Panc1 (cell line): ENCODE measurements around the gene CLBA1. TPM values are rescaled to one million over a fixed set of nuclear protein-coding genes. Genes with fewer than 3 reads are reported as not detected.

Experiments used
- ATAC-seq: fragments of 200-7000 bp; cut with Tn5 transposase; 2 replicates; pipeline ENCODE4 v1.9.1; 2020; ENCODE audit warnings: mild to moderate bottlenecking, moderate library complexity
- BruUV-seq: library from RNA; stranded (reverse); fragments of 400-500 nt; replicated peaks from 2 replicates; lab custom pipeline; 2021; lab: Mats Ljungman, UMichigan
- CTCF ChIA-PET: fragments of 300-600 bp; sonication (Branson Sonifier 250); formaldehyde crosslinking; loops from one replicate; lab custom pipeline; 2022; ENCODE audit warnings: antibody characterized with exemption; lab: Charles Lee
- POLR2A ChIA-PET: fragments of 300-600 bp; sonication (Branson Sonifier 250); formaldehyde crosslinking; loops from one replicate; lab custom pipeline; 2022; ENCODE audit warnings: antibody characterized with exemption; lab: Charles Lee
- DNase-seq: peaks from one replicate; pipeline ENCODE4 v3.0.0-alpha.2; 2010; ENCODE audit warnings: low read depth, low spot score
- H3K27ac ChIP-seq: 2 replicates; pipeline ENCODE4 v1.5.1; 2011; ENCODE audit warnings: mild to moderate bottlenecking, low read length, inconsistent platforms
- H3K27me3 ChIP-seq: fragments of 200-500 bp; sonication (Bioruptor generic); 2 replicates; pipeline ENCODE4 v1.6.0; 2014; ENCODE audit warnings: low read length, inconsistent platforms; ENCODE audit not compliant: control insufficient read depth, insufficient read depth
- H3K36me3 ChIP-seq: fragments of 200-500 bp; sonication (Bioruptor generic); 2 replicates; pipeline ENCODE4 v1.5.1; 2014; ENCODE audit warnings: inconsistent platforms, mild to moderate bottlenecking, low read length, moderate library complexity; ENCODE audit not compliant: control insufficient read depth, insufficient read depth
- H3K4me1 ChIP-seq: 2 replicates; pipeline ENCODE4 v1.5.1; 2011; ENCODE audit warnings: inconsistent platforms, mild to moderate bottlenecking, low read length, moderate library complexity; ENCODE audit not compliant: control insufficient read depth, insufficient read depth
- H3K4me3 ChIP-seq, 2 experiments: 2 replicates each; pipeline ENCODE4 v1.5.1; 2011 to 2012; ENCODE audit warnings: low read depth in 2 of 2, low read length in 2 of 2, mild to moderate bottlenecking in 2 of 2, inconsistent platforms in 1 of 2, moderate library complexity in 1 of 2
- H3K9me3 ChIP-seq: fragments of 200-500 bp; sonication (Bioruptor generic); 2 replicates; pipeline ENCODE4 v1.5.1; 2014; ENCODE audit warnings: low read depth, mild to moderate bottlenecking, inconsistent platforms, low read length, moderate library complexity; ENCODE audit not compliant: control insufficient read depth, insufficient read depth
- CTCF ChIP-seq: fragments of 450-650 bp; IDR thresholded peaks from 2 replicates; pipeline ENCODE4 v1.5.1; 2017; ENCODE audit warnings: mild to moderate bottlenecking
- POLR2AphosphoS5 ChIP-seq: IDR thresholded peaks from 2 replicates; pipeline ENCODE4 v1.6.1; 2012; ENCODE audit warnings: mild to moderate bottlenecking, low read depth, low read length, moderate library complexity
- REST ChIP-seq, 2 experiments: IDR thresholded peaks; 2 replicates each; pipeline ENCODE4 v1.6.1; 2011 to 2012; ENCODE audit warnings: low read depth in 2 of 2, control low read depth in 1 of 2, low read length in 1 of 2, mild to moderate bottlenecking in 1 of 2, moderate library complexity in 1 of 2; ENCODE audit not compliant: insufficient read depth in 1 of 2
- SIN3A ChIP-seq: IDR thresholded peaks from 2 replicates; pipeline ENCODE4 v1.6.1; 2012; ENCODE audit warnings: low read depth, mild to moderate bottlenecking, low read length, moderate library complexity, borderline replicate concordance; ENCODE audit not compliant: insufficient read depth
- TCF7L2 ChIP-seq: IDR thresholded peaks from 2 replicates; pipeline ENCODE4 v1.6.1; 2011; ENCODE audit warnings: mild to moderate bottlenecking, low read depth, low read length, inconsistent platforms
- in situ Hi-C: cut with HindIII; loops from 2 replicates; pipeline ENCODE4 v1.10.0; 2016; ENCODE audit warnings: low sequenced_read_pairs, low pct_unique_long_range_greater_than_20kb
- intact Hi-C: fragments of 100-400 bp; cut with micrococcal nuclease; formaldehyde crosslinking; loops from one replicate; pipeline ENCODE4 v1.10.0; 2022; ENCODE audit not compliant: unreplicated experiment
- total RNA-seq: library from RNA; stranded (reverse); gene quantifications from one replicate; pipeline ENCODE4 v1.2.1, GENCODE V29; 2021; ENCODE audit not compliant: unreplicated experiment

The CLBA1 gene
- total RNA-seq, 1 experiment from 2014 or later, result 13.8 TPM

- intact Hi-C loops (loop anchor here (2.0 kb wide), 1 partner anchor 32 kb away; no protein-coding TSS in a partner anchor), in situ Hi-C loops (no loop called here)
- no TSS peak for BruUV-seq
- peak overlapping the region; percentile 71 for H3K27ac ChIP-seq
- peaks cover 9% of the 10 kb centered on the region; the same call in 1 of the 2 replicates for H3K36me3 ChIP-seq
- DNase-seq (no peak), ATAC-seq (no peak)
- H3K9me3 ChIP-seq, result no peaks in the 10 kb centered on the region
- ChIA-PET POLR2A (interaction anchor here (0.6 to 0.7 kb wide), 2 partner anchors 45 to 398 kb away, joined by 3 to 7 read pairs; no protein-coding TSS in a partner anchor), CTCF (interaction anchor here (0.6 to 1.3 kb wide), 5 partner anchors 24 to 1687 kb away, joined by 3 to 13 read pairs (median 3); no protein-coding TSS in a partner anchor)
- H3K4me3 ChIP-seq, result no peak overlapping the region
- no peaks in the 10 kb centered on the region for H3K27me3 ChIP-seq
- no peak for TF ChIP-seq REST (IDR thresholded peaks at IDR 0.05; ENCODE audit: insufficient read depth in 1 of 2, low read depth in 2 of 2, low read length in 1 of 2)
- peaks cover 57% of the 10 kb centered on the region for H3K4me1 ChIP-seq
These were observed 27.7 kb downstream of the CLBA1 start for GRCh38 chr14:105013150-105013785.

- CTCF ChIA-PET, result no interaction called here
- peaks cover 59% of the 10 kb centered on the region for H3K4me1 ChIP-seq
- peak; percentile 27 for ATAC-seq
- in situ Hi-C loops (no loop called here), intact Hi-C loops (no loop called here)
- no TSS peak for BruUV-seq
- TF ChIP-seq CTCF, result no peak
- TF ChIP-seq TCF7L2, result no peak
- TF ChIP-seq POLR2AphosphoS5, result no peak
- no peak for TF ChIP-seq SIN3A
- TF ChIP-seq REST (IDR thresholded peaks at IDR 0.05; ENCODE audit: insufficient read depth in 1 of 2, low read depth in 2 of 2, low read length in 1 of 2), result no peak
- H3K36me3 ChIP-seq, result peaks cover 9% of the 10 kb centered on the region; the same call in 1 of the 2 replicates
- H3K27me3 ChIP-seq, result no peaks in the 10 kb centered on the region
- peak overlapping the region; percentile 71 for H3K27ac ChIP-seq
- H3K9me3 ChIP-seq, result no peaks in the 10 kb centered on the region
- H3K4me3 ChIP-seq, result no peak overlapping the region; a peak in 1 of 4 replicates
- POLR2A ChIA-PET, result no interaction called here
- no peak for DNase-seq
These were observed 28.4 kb downstream of the CLBA1 start for GRCh38 chr14:105014032-105014431.
